ENCODE results near the gene CRYBB1. TPM values are rescaled to one million over a fixed set of nuclear protein-coding genes. Genes with fewer than 3 reads are reported as not detected.

CRYBB1 gene
- total RNA-seq, 3 donors from 2014 or later (not counting 1 experiment from before 2014, with no cell fraction given), result not detected

DNA sequence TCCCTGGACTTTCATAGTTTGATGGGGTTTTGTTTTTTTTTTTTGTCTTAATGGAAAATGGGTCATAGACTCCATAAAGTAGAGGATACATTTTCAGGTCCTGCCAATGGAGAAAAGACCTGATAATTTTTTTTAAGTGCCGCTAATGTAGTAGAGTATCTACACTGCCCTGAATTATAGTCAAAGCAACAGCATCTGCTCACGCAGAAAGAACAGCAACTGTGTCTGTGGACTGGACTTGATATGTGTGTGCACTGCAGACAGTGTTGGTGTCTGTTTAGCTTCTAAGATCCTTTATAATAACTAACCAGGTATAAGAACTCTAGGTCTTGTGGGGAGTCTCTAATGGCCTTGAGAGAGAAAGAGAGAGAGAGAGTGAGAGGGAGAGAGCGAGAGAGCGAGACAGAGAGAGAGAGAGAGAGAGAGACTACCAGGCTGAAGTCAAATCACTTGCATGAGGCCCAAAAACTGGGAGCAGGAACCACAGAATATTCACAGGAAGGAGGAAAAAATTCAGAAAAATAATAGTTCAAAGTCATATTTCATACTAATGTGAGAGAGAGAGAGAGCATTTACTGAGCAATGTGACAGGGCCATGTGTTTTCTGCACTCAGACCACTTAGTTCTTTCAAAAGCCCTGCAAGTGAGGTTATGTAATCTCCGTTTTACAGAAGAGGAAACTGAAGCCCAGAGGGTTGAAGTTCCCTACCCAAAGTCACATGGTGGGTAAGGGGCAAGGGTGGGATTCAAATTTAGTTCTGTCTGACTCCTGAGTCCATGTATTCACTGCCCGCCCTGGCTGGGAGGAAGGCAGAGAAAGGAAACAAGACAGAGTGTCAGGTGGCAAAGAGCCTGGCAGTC is 30.9 kb upstream of the CRYBB1 start:
- Mint-ChIP-seq H3K4me3 (peak overlapping the region; percentile 65), H3K4me1 (peaks cover 57% of the 10 kb centered on the region in 2 donors), H3K27ac (peak overlapping the region; percentile 76 to 81), H3K27me3 (ENCODE audit: low read depth in 2 of 2) (no peaks in the 10 kb centered on the region), H3K36me3 (no peaks in the 10 kb centered on the region), H3K9me3 (no peaks in the 10 kb centered on the region)
- H3K27ac ChIP-seq (ENCODE audit: low read length), result no peak overlapping the region
- H3K27me3 ChIP-seq (ENCODE audit: control insufficient read depth, insufficient read depth, low read length), result no peaks in the 10 kb centered on the region
- TF ChIP-seq, protein P1, sequence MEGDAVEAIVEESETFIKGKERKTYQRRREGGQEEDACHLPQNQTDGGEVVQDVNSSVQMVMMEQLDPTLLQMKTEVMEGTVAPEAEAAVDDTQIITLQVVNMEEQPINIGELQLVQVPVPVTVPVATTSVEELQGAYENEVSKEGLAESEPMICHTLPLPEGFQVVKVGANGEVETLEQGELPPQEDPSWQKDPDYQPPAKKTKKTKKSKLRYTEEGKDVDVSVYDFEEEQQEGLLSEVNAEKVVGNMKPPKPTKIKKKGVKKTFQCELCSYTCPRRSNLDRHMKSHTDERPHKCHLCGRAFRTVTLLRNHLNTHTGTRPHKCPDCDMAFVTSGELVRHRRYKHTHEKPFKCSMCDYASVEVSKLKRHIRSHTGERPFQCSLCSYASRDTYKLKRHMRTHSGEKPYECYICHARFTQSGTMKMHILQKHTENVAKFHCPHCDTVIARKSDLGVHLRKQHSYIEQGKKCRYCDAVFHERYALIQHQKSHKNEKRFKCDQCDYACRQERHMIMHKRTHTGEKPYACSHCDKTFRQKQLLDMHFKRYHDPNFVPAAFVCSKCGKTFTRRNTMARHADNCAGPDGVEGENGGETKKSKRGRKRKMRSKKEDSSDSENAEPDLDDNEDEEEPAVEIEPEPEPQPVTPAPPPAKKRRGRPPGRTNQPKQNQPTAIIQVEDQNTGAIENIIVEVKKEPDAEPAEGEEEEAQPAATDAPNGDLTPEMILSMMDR (IDR thresholded peaks at IDR 0.05), result no peak
- H3K4me3 ChIP-seq (ENCODE audit: low read length), result no peak overlapping the region
- ATAC-seq, result no peak
- DNase-seq, result peak in 1 of 2 donors; percentile 40
- no peaks in the 10 kb centered on the region for H3K36me3 ChIP-seq (ENCODE audit: control insufficient read depth, insufficient read depth, low read length)
- intact Hi-C loops (cut with micrococcal nuclease), result loop anchor here (1.0 to 2.0 kb wide), 2 partner anchors 10 to 16 kb away; no protein-coding TSS in a partner anchor
- H3K9me3 ChIP-seq (ENCODE audit: control insufficient read depth, insufficient read depth, low read length), result no peaks in the 10 kb centered on the region
- peaks cover 46% of the 10 kb centered on the region for H3K4me1 ChIP-seq (ENCODE audit: control insufficient read depth, insufficient read depth, low read length)
- 57% methylated on average over 6 of the region's 6 CpGs for WGBS (ENCODE audit: insufficient coverage)

DNA sequence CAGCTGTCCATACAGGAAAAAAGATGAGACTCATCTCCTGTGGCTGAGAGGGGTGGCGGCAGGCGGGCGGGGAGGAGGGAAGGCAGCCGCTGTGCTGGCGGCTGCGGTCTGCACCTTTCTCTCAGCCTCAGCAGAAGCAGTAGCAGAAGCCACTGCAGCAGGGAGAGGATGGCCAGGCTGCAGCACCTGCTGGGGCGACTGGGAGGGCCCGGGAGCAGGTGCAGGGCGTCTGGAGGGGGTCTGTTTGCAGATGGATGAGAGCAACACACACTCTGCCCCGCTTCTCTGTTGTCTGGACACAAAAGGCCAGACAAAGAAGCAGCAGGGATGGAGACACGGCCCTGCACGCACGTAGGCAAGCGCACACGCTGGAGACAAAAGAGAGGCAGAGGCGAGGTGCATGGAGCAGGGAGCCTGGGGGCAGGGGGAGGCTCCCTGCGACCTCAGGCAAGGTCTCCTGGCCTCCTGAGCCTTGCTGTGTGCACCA is 30.2 kb upstream of the CRYBB1 start:
- Histone ChIP-seq H3K27me3 (ENCODE audit: control insufficient read depth, insufficient read depth, low read length) (no peaks in the 10 kb centered on the region), H3K36me3 (ENCODE audit: control insufficient read depth, insufficient read depth, low read length) (no peaks in the 10 kb centered on the region), H3K9me3 (ENCODE audit: control insufficient read depth, insufficient read depth, low read length) (no peaks in the 10 kb centered on the region), H3K27ac (ENCODE audit: low read length) (no peak overlapping the region), H3K4me3 (ENCODE audit: low read length) (no peak overlapping the region), H3K4me1 (ENCODE audit: control insufficient read depth, insufficient read depth, low read length) (peaks cover 53% of the 10 kb centered on the region)
- DNase-seq (peak in 1 of 2 donors; percentile 69), ATAC-seq (peak in 2 of 3 donors; percentile 38 to 58)
- Mint-ChIP-seq H3K36me3 (no peaks in the 10 kb centered on the region), H3K4me1 (peaks cover 64% of the 10 kb centered on the region in 2 donors), H3K27me3 (ENCODE audit: low read depth in 2 of 2) (no peaks in the 10 kb centered on the region), H3K9me3 (no peaks in the 10 kb centered on the region), H3K27ac (peak overlapping the region; percentile 76 to 81), H3K4me3 (peak overlapping the region; percentile 65)
- 18% methylated on average over 17 of the region's 17 CpGs for WGBS (ENCODE audit: insufficient coverage)
- TF ChIP-seq, protein P1 (IDR thresholded peaks at IDR 0.05), result no peak
- intact Hi-C loops (cut with micrococcal nuclease), result loop anchor here (2.0 kb wide), 1 partner anchor 17 kb away; no protein-coding TSS in a partner anchor

DNA sequence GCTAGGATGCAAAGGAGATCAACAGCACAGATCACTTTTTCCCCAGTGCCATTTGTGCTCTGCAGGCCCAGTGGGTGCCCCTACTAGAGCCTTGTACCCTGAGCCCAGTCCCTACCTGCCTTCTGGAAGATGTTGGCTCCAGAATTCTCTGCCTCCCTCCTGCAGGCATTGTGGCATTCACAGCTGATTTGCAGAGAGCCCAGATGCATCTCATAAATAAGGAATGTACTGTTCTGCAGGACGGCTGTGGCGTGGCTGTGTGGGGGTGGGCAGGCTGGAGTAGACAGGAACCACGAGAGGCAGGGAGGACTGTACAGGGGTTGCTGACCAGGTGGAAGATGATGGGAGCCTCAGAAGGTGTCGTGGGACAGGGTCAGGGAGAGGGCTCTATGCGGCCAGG is 28.3 kb upstream of the CRYBB1 start:
- no peaks in the 10 kb centered on the region for H3K9me3 Mint-ChIP-seq
- no peaks in the 10 kb centered on the region for H3K36me3 Mint-ChIP-seq
- ATAC-seq (no peak), DNase-seq (no peak)
- no peaks in the 10 kb centered on the region for H3K27me3 Mint-ChIP-seq (ENCODE audit: low read depth in 2 of 2)
- Histone ChIP-seq H3K27ac (ENCODE audit: low read length) (no peak overlapping the region), H3K36me3 (ENCODE audit: control insufficient read depth, insufficient read depth, low read length) (no peaks in the 10 kb centered on the region), H3K9me3 (ENCODE audit: control insufficient read depth, insufficient read depth, low read length) (no peaks in the 10 kb centered on the region), H3K4me3 (ENCODE audit: low read length) (no peak overlapping the region), H3K4me1 (ENCODE audit: control insufficient read depth, insufficient read depth, low read length) (peaks cover 72% of the 10 kb centered on the region), H3K27me3 (ENCODE audit: control insufficient read depth, insufficient read depth, low read length) (no peaks in the 10 kb centered on the region)
- peak overlapping the region; percentile 28 for H3K4me3 Mint-ChIP-seq
- WGBS (ENCODE audit: insufficient coverage), result 90% methylated on average over 5 of the region's 5 CpGs
- intact Hi-C loops (cut with micrococcal nuclease), result no loop called here
- TF ChIP-seq, protein P1 (IDR thresholded peaks at IDR 0.05), result no peak
- peak overlapping the region in 1 of 2 donors; percentile 76 for H3K27ac Mint-ChIP-seq
- peaks cover 81 to 83% of the 10 kb centered on the region in 2 donors for H3K4me1 Mint-ChIP-seq

All from natural killer cell (primary cell).